GM21423 (cell line): ENCODE data around the gene RPS19BP1.
A peak's percentile ranks its signal among the peaks of the same experiment; 100 is the strongest.

ENCODE experiments used
- ATAC-seq: cut with Tn5 transposase; IDR thresholded peaks from one replicate; pipeline ENCODE4 v1.9.1; 2021; ENCODE audit warnings: mild to moderate bottlenecking, moderate library complexity; ENCODE audit not compliant: unreplicated experiment

RPS19BP1 gene

GRCh38 chr22:39532215-39533073, at the start of gene RPS19BP1:
RPS19BP1 (minus strand) TSS chr22:39532748; CDS start chr22:39532738, 10 bp downstream.
- peak; percentile 80 for ATAC-seq

- ATAC-seq: no peak
Observed at GRCh38 chr22:39581303-39581702, 48.8 kb upstream of the RPS19BP1 start.

GRCh38 chr22:39580795-39581194, 48.2 kb upstream of the RPS19BP1 start:
- ATAC-seq: no peak

GRCh38 chr22:39580006-39580441, 47.5 kb upstream of the RPS19BP1 start:
- ATAC-seq: no peak

- no peak for ATAC-seq
Observed at GRCh38 chr22:39577900-39578299, 45.4 kb upstream of the RPS19BP1 start.

- no peak for ATAC-seq
Observed at GRCh38 chr22:39577366-39577765, 44.8 kb upstream of the RPS19BP1 start.

GRCh38 chr22:39576027-39576426, 43.5 kb upstream of the RPS19BP1 start:
- ATAC-seq: no peak

- ATAC-seq: no peak
Observed at GRCh38 chr22:39575552-39575825, 42.9 kb upstream of the RPS19BP1 start.

- ATAC-seq: no peak
Observed at GRCh38 chr22:39574779-39575551, 42.4 kb upstream of the RPS19BP1 start.

GRCh38 chr22:39571538-39571937, 39.0 kb upstream of the RPS19BP1 start:
- ATAC-seq: no peak

GRCh38 chr22:39570665-39571064, 38.1 kb upstream of the RPS19BP1 start, which contains the start of gene CACNA1I:
CACNA1I (plus strand) TSS chr22:39570753; CDS start chr22:39570753, 0 bp downstream.
- ATAC-seq: no peak

- ATAC-seq: no peak
Observed at GRCh38 chr22:39570226-39570625, 37.7 kb upstream of the RPS19BP1 start.

- ATAC-seq: no peak
Observed at GRCh38 chr22:39569066-39569465, 36.5 kb upstream of the RPS19BP1 start.

- no peak for ATAC-seq
Observed at GRCh38 chr22:39568278-39568981, 35.9 kb upstream of the RPS19BP1 start.

- ATAC-seq: no peak
Observed at GRCh38 chr22:39567135-39567946, 34.8 kb upstream of the RPS19BP1 start.

GRCh38 chr22:39565414-39565944, 32.9 kb upstream of the RPS19BP1 start:
- no peak for ATAC-seq

GRCh38 chr22:39563571-39564428, 31.3 kb upstream of the RPS19BP1 start:
- no peak for ATAC-seq

- ATAC-seq: no peak
Observed at GRCh38 chr22:39562839-39563489, 30.4 kb upstream of the RPS19BP1 start.

- no peak for ATAC-seq
Observed at GRCh38 chr22:39560127-39560526, 27.6 kb upstream of the RPS19BP1 start.
